GM19043 (cell line): Measurements from ENCODE around the gene GM2A.
"Not testable (repeated sequence)": the region's sequence is repeated elsewhere in the genome, so short reads cannot be mapped to it uniquely, and the experiment has no call there.

Source experiments
- ATAC-seq: cut with Tn5 transposase; IDR thresholded peaks from one replicate; pipeline ENCODE4 v1.9.1; 2021; ENCODE audit warnings: low read depth; ENCODE audit not compliant: unreplicated experiment

GM2A gene

DNA sequence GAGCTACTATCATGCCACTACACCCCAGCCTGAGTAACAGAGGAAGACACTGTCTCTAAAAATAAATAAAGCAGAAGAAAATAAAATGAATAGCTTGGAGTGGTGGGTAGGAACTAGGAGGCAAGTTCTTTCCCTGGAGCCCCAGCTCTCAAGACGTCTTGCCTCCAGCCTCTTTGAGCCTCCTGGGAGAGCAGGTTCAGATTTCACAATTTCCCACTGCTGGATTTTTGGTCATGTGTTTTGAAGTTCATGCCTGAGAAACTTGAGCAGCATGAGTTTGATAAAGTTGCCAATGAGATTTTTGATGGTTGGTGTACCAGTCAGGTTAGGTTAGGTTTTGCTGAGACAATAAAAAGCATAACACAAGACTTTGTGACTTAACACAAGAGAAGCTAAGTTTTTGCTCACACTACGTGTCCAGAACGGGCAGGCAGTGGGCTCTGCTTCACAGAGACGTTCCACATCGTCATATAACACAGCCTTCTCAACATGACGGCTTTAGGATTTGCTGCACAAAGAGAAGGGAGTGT lies 25.0 kb upstream of the GM2A start:
- no peak for ATAC-seq

DNA sequence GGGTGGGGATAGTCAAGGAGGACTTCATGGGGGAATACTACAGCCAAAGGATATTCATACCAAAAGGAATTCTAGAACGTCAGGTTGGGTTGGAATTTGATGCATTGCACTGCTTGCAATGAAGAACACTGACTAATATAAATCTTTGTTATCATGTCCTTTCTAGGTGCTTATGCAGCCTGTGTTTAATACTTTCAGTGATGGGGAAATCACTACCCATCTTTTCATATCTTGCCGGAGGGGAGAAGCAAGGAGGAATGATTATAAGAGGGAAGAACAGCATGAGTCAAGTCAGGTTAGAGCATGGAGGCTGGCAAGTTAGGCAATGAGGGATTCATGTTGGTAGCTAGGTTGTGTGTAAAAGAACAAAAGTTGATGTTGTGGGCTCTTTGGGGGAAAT lies 24.0 kb upstream of the GM2A start:
- no peak for ATAC-seq

DNA sequence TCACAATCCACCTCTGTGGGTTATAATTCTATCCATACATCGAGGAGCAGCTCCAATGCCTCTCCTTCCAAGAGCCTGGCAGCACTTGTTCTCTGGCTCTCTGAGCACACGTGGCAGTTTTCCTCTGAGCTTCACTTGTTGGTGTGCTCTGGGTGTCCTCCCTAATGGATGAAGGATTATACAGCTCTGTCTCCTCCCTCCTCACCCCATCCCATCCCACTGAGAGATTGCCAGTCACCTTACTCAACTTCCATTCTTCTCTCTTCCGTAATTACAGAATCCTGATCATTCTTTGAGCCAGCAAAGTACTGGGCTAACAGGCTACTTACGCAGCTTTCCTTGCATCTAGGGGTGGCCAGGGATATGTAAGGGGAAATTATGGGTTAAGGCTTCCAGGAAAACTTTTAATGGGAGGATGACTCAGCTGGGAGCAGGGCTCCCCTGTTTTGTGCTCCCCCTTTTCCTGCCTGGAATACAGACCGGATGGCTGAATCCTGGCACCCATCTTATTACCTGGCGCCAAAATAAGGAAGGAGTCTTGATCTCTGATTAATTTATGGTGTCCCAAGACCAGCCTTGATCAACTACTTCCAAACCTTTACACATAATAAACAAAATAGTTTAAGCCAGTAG lies 22.8 kb upstream of the GM2A start:
- no peak for ATAC-seq

DNA sequence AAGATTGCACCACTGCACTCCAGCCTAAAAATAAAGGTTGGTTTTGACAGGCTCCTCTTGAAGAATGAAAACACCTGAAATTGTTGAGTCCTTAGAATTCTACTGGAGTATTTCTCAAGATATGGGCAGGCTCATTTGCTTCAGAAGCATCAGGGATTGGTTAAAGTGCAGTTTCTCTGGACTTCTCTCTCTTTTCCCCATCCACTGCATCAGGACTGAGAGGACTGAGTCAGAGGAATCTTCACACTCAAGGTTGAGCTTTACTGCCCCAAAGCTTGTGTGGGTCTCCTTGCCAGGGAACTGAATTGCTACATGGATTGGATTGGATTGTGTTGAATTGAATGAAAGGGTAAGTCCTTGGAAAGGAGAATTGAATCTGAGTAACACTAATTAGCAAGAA lies 21.6 kb upstream of the GM2A start:
- ATAC-seq: no peak

DNA sequence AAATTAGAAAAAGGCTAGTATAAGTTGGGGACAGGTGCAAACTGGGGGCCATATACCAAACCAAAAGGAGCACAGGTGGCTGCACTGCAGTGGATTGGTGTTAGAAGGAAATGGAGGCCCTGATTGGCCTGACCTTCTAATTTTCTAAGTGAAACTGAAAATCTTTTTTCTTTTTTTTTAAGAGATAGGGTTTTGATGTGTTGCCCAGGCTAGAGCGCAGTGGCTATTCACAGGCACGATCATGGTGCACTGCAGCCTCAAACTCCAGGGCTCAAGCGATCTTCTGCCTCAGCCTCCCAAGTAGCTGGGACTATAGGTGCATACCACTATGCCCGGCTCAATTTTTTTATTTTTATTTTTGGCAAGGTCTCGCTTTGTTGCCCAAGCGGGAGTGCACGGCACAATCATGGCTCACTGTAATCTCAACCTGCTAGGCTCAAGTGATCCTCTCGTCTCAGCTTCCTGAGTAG lies 19.3 kb upstream of the GM2A start:
- peak; percentile 46 for ATAC-seq

DNA sequence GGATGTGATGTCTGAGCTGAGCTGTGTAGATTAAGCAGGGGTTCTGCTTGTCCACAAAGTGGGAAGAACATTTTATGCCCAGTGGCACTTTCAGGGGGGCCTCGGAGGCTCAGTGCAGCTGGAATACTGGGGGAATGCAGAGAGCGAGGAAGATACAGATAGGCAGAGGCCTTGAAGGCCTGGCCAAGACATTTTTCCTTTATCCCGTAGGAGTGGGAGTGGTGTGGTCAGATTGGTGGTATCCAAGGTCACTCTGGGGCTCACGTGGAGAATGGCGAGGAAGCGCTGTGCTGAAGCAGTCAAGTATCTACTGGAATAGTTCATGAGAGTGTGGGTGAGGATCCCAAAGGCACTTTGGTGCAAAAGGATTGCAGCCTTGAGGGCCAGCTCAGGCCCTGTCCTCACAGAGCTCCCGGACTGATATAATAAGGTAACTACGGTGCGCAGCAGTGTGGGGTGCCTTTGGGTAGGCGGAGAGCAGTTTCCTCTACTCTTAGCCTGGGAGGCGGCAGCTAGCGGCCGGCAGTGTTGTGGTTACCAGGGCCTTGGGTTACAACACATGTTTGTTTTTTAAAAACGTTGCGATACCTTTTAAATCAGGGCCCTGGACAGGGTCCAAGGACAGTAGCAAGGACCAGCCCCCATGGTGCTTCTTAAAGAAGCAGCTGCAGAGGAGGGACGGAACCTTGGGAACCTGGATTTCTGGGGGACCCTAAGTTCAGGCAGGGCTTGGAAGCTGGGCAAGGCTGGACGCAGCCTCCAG lies 18.3 kb upstream of the GM2A start:
- peak; percentile 68 for ATAC-seq

DNA sequence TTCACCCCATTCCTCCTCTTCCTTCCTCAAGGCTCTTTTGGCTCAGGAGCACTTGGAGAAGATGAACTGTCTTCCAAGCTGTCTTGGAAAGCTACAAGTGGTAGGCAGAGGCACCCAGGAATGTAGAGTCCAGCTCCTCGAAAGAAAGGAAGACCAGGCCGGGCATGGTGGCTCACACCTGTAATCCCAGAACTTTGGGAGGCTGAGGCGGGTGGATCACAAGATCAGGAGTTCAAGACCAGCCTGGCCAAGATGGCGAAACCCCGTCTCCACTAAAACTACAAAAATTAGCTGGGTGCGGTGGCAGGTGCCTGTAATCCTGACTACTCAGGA lies 17.8 kb upstream of the GM2A start:
- ATAC-seq: not testable (repeated sequence)

DNA sequence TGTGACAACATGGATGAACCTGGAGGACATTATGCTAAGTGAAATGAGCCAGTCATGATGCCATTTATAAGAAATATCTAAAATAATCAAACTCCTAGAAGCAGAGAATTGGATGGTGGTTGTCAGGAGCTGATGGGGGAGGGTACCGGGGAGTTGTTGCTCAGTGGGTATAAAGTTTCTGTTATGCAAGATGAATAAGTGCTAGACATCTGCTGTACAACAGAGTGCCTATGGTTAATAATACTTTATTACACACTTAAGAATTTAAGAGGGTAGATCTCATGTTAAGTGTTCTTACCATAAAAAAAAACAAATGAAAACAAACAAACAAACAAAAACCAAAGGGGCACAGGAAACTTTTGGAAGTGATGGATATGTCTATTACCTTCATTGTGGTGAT lies 16.1 kb upstream of the GM2A start:
- no peak for ATAC-seq

DNA sequence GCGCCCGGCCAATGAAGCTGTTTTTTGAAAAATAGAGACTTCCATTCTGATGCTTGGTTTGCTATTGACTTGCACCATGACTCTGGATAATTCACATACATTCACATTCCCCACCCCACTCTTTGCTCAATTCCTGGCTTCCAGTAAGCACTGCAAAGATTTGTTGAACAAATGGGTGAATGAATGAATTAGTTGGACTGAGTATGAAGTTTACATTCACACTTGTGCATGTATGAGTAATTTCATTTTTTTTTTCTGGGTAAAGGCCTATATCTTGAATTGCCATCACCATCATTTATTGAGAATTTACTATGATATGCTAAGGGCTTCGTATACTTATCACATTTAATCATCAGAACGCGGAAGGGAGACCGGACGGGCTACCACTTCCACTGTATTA lies 15.3 kb upstream of the GM2A start:
- no peak for ATAC-seq

DNA sequence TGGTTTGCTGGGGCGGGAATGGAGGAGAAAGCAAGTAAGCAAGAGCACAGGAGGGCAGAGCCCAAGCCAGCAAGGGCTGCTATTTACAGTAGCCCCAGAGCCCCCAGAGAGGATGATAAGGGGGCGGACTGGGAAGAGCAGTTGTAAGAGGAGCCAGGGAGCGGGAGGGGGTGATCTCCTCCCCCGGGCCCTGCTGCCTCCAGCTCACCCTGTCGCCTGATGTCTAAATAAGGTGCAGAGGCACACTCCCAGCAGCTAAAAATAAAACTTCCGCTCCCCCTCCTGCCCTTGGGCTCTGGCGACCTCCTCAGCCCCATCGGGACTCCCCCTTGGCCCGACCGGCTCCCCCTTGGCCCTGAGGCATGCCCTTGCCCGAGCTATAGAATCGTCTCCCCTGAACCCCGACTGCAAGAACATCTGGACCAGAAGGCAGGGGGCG lies 14.7 kb upstream of the GM2A start:
- ATAC-seq: peak; percentile 46

DNA sequence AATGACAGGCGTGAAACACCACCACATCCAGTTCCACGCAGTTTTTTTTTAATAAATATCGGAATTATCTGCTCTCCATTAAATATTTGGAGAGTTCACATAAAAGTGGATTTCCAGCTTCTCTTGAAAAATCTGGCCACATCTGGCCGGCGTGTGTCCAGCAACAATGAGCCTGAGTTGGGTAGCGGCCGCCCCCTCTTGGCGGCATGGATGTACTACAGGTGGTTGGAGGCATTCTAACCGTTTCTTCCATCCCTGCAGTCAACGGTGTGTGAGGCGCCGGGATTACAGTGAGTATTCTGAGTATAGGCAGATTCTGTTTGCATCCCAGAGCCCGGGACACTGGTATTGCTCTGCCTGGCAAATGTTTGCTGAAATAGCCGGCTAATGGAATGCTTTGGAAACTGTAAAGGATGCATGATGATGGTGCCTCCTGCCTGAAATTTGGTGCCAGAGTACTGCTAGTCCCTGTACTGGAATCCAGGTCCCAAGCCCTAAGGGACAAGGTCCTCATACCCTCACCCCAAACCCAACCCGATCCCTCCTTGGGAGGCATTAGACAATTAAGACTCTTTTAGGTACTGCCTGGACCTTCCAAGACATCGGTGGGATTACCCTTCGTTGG lies 13.6 kb upstream of the GM2A start:
- ATAC-seq: peak; percentile 37

DNA sequence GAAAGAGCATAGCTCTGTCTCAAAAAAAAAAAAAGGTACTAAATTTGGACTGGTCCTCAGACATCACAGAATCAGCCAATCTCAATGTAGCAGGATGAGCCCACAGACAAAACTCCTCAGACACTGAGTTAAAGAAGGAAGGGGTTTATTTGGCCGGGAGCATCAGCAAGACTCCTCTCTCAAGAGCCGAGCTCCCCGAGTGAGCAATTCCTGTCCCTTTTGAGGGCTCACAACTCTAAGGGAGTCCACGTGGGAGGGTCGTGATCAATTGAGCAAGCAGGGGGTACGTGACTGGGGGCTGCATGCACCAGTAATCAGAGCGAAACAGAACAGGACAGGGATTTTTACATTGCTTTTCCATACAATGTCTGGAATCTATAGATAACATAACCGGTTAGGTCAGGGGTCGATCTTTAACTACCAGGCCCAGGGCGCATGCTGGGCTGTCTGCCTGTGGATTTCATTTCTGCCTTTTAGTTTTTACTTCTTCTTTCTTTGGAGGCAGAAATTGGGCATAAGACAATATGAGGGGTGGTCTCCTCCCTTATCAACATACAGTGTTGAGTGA lies 12.6 kb upstream of the GM2A start:
- not testable (repeated sequence) for ATAC-seq

DNA sequence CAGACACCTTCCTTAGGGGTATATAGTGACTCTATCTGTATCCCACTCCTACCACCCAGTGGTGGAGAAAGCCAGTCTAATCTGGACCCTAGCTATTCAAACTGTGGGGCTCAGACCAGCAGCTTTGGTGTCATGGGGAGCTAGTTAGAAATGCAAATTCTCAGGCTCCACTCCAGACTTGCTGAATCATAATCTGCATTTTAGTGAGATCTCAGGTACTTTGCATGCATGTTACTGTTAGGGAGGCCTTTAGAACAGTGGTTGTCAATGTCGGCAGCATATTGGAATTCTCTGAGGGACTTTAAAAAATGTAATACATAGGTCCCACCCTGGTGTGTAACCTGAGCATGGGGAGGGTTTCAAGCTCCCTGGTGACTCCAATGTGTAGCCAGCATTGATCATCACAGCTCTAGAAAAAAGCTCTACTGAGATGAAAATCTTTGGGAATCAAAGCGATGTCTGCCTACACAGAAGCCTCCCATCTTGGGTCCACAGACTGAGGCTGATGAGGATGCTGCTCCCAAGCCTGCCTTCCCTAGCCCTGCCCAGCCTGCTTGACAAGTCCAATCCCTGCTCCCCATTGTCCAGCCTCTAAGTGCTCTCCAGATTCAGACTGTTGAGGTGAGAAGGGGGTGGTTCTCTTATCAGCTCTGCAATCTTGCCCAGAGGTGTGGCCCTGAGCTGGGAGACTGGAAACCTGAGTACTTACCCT lies 11.9 kb upstream of the GM2A start:
- no peak for ATAC-seq

DNA sequence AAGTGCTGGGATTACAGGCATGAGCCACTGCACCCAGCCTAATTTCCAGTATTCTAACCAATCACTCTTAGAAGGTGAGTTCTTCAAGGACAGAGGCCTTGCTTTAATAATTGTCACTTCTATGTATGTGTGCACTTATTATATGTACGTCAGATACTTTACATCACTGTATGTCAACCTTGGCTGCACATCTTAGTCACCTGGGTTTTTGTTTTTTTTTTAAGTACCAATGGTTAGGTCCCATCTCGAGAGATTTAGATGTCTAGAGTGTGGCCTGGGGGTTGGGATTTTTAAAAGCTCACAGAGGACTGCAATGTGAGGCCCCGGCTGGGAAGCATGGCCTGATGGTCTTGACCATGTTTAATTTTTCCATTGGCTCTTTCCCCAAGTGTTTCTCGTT lies 9.9 kb upstream of the GM2A start:
- ATAC-seq: no peak

DNA sequence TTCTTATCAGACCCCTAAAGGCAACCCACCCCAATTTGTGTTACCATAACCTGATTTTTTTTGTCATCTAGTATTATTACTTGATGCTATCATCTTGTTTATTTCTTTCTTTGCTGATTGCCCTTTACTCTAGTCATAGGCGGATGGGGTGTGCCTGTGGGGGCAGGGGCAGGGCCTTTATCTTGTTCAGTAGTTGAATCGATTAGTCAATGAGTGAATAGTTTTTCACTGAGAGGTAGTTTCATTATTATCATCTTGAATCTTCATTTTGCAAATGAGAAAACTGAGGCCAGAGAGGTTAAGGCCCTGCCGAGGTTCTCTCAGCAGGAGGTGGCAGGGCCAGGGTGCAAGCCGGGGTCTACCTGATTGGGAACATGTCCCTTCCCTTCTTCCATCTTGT lies 9.4 kb upstream of the GM2A start:
- no peak for ATAC-seq

DNA sequence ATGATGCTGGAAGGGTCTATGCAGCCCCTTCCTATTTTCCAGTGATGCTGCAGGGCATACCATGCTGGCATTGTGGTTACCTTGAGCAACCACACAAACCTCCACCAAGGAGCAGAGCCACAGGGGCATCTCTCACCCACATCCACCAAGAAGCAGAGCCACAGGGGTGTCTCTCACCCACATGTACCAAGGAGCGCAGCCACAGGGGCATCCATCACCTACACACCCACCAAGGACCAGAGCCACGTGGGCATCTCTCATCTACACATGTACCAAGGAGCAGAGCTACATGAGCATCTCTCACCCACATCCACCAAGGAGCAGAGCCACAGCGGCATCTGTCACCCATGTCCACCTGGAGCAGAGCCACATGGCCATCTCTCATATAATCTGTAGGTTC lies 8.8 kb upstream of the GM2A start:
- ATAC-seq: no peak

DNA sequence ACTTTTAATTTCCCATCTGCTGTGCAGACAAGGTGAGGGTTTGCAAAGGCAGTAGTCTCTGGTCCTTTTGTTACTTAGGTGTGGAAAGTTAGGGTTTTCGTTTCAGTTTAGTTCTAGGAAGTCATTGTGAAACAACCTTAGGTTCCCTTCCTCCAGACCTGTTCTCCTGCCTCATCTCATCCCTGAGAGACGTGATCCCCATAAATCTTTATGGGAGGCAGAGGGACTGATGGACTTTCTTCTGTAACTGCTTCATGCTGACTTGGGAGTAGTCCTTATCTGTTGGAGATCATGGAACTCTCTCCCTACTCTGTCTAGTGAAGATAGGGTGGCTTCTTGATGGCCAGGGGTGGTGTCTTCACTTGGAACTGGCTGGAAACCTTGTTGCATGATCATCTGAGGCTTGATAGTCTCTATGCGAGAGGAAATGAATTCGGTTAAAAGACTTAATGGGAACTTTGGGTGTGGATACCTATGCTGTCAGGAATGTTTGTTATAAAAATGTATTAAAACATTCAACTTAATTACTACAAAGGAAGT lies 7.2 kb upstream of the GM2A start:
- no peak for ATAC-seq

DNA sequence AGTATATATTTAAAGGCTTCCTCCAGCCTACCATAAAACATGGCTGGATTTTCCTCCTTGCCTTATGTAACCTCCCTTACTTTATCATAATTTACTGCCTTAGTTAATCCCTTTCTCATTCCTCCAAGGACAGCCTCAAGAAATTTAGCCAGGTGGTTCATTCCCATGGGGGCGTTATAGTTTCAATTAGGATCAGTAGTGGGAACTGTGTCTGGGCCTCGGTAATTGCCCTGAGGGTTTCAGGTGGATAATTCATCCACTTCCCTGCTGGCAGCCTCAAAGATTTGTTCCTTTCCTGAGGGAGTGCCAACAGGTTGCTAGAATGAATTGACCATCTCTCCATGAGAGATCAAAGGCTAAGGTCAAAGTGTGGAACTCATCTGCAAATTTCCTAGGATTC lies 4.3 kb upstream of the GM2A start:
- ATAC-seq: no peak

DNA sequence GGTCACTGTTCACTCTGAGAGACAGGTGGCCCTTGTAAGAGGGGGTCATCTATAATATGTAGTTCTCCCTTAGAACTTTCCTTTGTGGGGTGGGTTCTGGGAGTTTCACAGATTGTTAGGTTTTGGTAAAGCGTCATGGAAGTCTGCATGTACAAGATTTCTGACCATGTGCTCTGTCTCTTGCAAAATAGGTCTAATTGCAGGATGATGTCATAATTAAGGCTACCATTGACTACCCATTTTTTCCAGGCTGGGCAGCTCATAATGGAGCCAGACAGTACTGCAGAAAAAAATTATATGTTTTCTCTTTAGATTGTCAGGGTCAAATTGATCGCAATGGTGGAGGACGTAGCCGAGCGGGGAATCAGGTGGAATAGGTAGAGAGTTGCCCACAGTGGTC lies 3.7 kb upstream of the GM2A start:
- no peak for ATAC-seq

DNA sequence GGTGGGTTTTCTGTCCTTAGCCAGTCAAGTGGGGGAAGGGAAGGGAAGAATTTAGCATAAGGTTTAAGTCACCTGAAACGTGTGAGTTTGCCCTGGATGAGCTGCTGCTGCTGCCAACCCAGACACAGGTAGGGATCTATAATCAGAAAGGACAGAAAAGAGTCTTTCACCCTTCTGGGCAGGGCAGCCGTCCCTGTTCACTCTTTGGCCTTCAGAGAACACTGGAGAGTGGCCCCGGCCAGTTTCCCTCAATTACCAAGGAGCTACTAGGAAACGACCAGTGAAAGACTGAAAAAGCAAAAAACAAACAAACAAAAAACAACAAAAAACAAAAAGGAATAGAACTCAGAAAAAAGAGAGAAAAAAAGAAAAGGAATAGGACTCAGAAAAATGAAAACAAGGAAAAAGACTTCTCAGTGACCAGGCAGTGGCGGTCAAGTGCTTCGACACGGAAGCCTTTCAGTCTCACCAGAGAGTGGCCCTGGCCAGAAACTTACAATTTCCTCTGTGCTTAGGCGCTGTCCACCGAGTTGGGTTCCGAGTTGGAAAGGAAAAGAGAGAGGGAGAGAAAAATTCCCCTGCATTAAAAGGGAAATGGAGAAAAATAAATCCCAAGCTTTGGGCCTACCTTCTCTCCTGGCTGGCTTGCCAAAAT lies 2.5 kb upstream of the GM2A start:
- ATAC-seq: no peak
